BLaER1 treated with 17β-estradiol and CSF1 and Interleukin-3, amounts not matched to agents 10 nM and 100 nM (cell line): ENCODE results near the gene CEP104.

Experiments used
- H3K27ac ChIP-seq, 11 experiments: shearing (Covaris generic); formaldehyde crosslinking; 2 replicates each; pipeline ENCODE4 v1.8.1; 2022
- H3K27me3 ChIP-seq, 11 experiments: shearing (Covaris generic); formaldehyde crosslinking; 2 replicates each; pipeline ENCODE4 v1.8.1; 2022
- H3K36me3 ChIP-seq, 11 experiments: shearing (Covaris generic); formaldehyde crosslinking; 2 replicates each; pipeline ENCODE4 v1.8.1; 2022
- H3K4me1 ChIP-seq, 10 experiments: shearing (Covaris generic); formaldehyde crosslinking; 2 replicates each; pipeline ENCODE4 v1.8.1; 2022
- H3K4me2 ChIP-seq, 11 experiments: shearing (Covaris generic); formaldehyde crosslinking; 2 replicates each; pipeline ENCODE4 v1.8.1; 2022
- H3K4me3 ChIP-seq, 10 experiments: shearing (Covaris generic); formaldehyde crosslinking; 2 replicates each; pipeline ENCODE4 v1.8.1; 2022
- H3K9ac ChIP-seq, 11 experiments: shearing (Covaris generic); formaldehyde crosslinking; 2 replicates each; pipeline ENCODE4 v1.8.1; 2022
- H3K9me3 ChIP-seq, 11 experiments: shearing (Covaris generic); formaldehyde crosslinking; replicated peaks in 1 of 11; 2 replicates each; pipeline ENCODE4 v1.8.1; 2022
- H4K20me1 ChIP-seq, 11 experiments: shearing (Covaris generic); formaldehyde crosslinking; 2 replicates each; pipeline ENCODE4 v1.8.1; 2022
- Cebpa-rat ChIP-seq, 11 experiments: shearing (Covaris generic); IDR thresholded peaks; 2 replicates each; pipeline ENCODE4 v1.8.1; 2022

Gene CEP104

GRCh38 chr1:3777078-3777547, 79.9 kb downstream of the CEP104 start:
- Histone ChIP-seq H3K4me3 (no peak overlapping the region), H3K27ac (no peak overlapping the region), H3K4me2 (peak overlapping the region; percentile 84 to 98 (median 95); a peak in 20 of 22 replicates), H3K36me3 (peaks cover 33 to 44% (median 40%) of the 10 kb centered on the region in 11 experiments), H3K27me3 (peaks cover 0 to 5% (median 0%) of the 10 kb centered on the region in 11 experiments; a peak in 3 of 22 replicates), H4K20me1 (peaks cover 40 to 92% (median 77%) of the 10 kb centered on the region in 11 experiments; a peak in 21 of 22 replicates), H3K4me1 (peaks cover 52 to 67% (median 63%) of the 10 kb centered on the region in 10 experiments), H3K9me3 (no peaks in the 10 kb centered on the region), H3K9ac (peak overlapping the region in 4 of 11 experiments; percentile 24 to 59 (median 44); a peak in 4 of 22 replicates)
- TF ChIP-seq Cebpa-rat (IDR thresholded peaks at IDR 0.05): no peak

- H3K36me3 ChIP-seq: peaks cover 26 to 37% (median 33%) of the 10 kb centered on the region in 11 experiments
- peaks cover 0 to 5% (median 0%) of the 10 kb centered on the region in 11 experiments; a peak in 3 of 22 replicates for H3K27me3 ChIP-seq
- no peak overlapping the region; a peak in 1 of 20 replicates for H3K4me3 ChIP-seq
- H4K20me1 ChIP-seq: peaks cover 40 to 84% (median 70%) of the 10 kb centered on the region in 11 experiments; a peak in 21 of 22 replicates
- no peaks in the 10 kb centered on the region for H3K9me3 ChIP-seq
- peaks cover 59 to 71% (median 71%) of the 10 kb centered on the region in 10 experiments for H3K4me1 ChIP-seq
- peak overlapping the region in 8 of 11 experiments; percentile 5 to 59 (median 38); a peak in 10 of 22 replicates for H3K9ac ChIP-seq
- H3K27ac ChIP-seq: peak overlapping the region in 1 of 11 experiments; percentile 20; a peak in 1 of 22 replicates
- TF ChIP-seq Cebpa-rat (IDR thresholded peaks at IDR 0.05): no peak
- H3K4me2 ChIP-seq: peak overlapping the region; percentile 84 to 98 (median 95)
Observed at GRCh38 chr1:3776231-3776961, 80.6 kb downstream of the CEP104 start.

- Histone ChIP-seq H3K9ac (peak overlapping the region in 9 of 11 experiments; percentile 5 to 62 (median 38); a peak in 9 of 22 replicates), H3K27ac (peak overlapping the region in 2 of 11 experiments; percentile 11 to 20; a peak in 3 of 22 replicates), H3K27me3 (peaks cover 0 to 5% (median 0%) of the 10 kb centered on the region in 11 experiments; a peak in 3 of 22 replicates), H3K4me3 (peak overlapping the region in 6 of 10 experiments; percentile 16 to 51 (median 25); a peak in 8 of 20 replicates), H3K9me3 (no peaks in the 10 kb centered on the region), H3K4me1 (peaks cover 66 to 79% (median 78%) of the 10 kb centered on the region in 10 experiments), H3K4me2 (peak overlapping the region; percentile 84 to 98 (median 95)), H4K20me1 (peaks cover 40 to 77% (median 67%) of the 10 kb centered on the region in 11 experiments; a peak in 21 of 22 replicates), H3K36me3 (peaks cover 19 to 30% (median 26%) of the 10 kb centered on the region in 11 experiments)
- no peak for TF ChIP-seq Cebpa-rat (IDR thresholded peaks at IDR 0.05)
Observed at GRCh38 chr1:3775490-3776230, 81.4 kb downstream of the CEP104 start.

- Histone ChIP-seq H3K36me3 (peaks cover 12 to 23% (median 19%) of the 10 kb centered on the region in 11 experiments), H4K20me1 (peaks cover 39 to 71% (median 64%) of the 10 kb centered on the region in 11 experiments; a peak in 21 of 22 replicates), H3K4me3 (peak overlapping the region in 6 of 10 experiments; percentile 16 to 51 (median 25); a peak in 8 of 20 replicates), H3K27me3 (peaks cover 0 to 5% (median 0%) of the 10 kb centered on the region in 11 experiments; a peak in 3 of 22 replicates), H3K4me1 (peaks cover 73 to 85% (median 84%) of the 10 kb centered on the region in 10 experiments), H3K9me3 (no peaks in the 10 kb centered on the region), H3K27ac (peak overlapping the region in 2 of 11 experiments; percentile 11 to 16; a peak in 3 of 22 replicates), H3K9ac (peak overlapping the region in 5 of 11 experiments; percentile 5 to 62 (median 39); a peak in 7 of 22 replicates), H3K4me2 (peak overlapping the region; percentile 84 to 98 (median 95))
- TF ChIP-seq Cebpa-rat (IDR thresholded peaks at IDR 0.05): no peak
Observed at GRCh38 chr1:3774946-3775489, 82.0 kb downstream of the CEP104 start.

GRCh38 chr1:3774276-3774945, 82.6 kb downstream of the CEP104 start:
- Histone ChIP-seq H3K36me3 (peaks cover 6 to 17% (median 13%) of the 10 kb centered on the region in 11 experiments), H3K27me3 (peaks cover 0 to 5% (median 0%) of the 10 kb centered on the region in 11 experiments; a peak in 3 of 22 replicates), H3K9ac (peak overlapping the region in 3 of 11 experiments; percentile 18 to 62 (median 31); a peak in 3 of 22 replicates), H3K9me3 (no peaks in the 10 kb centered on the region), H3K4me2 (peak overlapping the region; percentile 84 to 98 (median 95)), H3K4me1 (peaks cover 74 to 91% (median 90%) of the 10 kb centered on the region in 10 experiments), H3K27ac (no peak overlapping the region), H4K20me1 (peaks cover 33 to 65% (median 58%) of the 10 kb centered on the region in 11 experiments; a peak in 21 of 22 replicates), H3K4me3 (no peak overlapping the region)
- TF ChIP-seq Cebpa-rat (IDR thresholded peaks at IDR 0.05): no peak

- Histone ChIP-seq H4K20me1 (peaks cover 27 to 58% (median 51%) of the 10 kb centered on the region in 11 experiments; a peak in 21 of 22 replicates), H3K4me1 (peaks cover 70 to 97% (median 96%) of the 10 kb centered on the region in 10 experiments), H3K4me2 (peak overlapping the region; percentile 84 to 98 (median 94)), H3K27ac (no peak overlapping the region), H3K36me3 (peaks cover 0 to 10% (median 6%) of the 10 kb centered on the region in 11 experiments; a peak in 15 of 22 replicates), H3K9me3 (no peaks in the 10 kb centered on the region), H3K9ac (peak overlapping the region in 2 of 11 experiments; percentile 31 to 56; a peak in 1 of 22 replicates), H3K4me3 (peak overlapping the region in 3 of 10 experiments; percentile 59 to 64 (median 62); a peak in 1 of 20 replicates), H3K27me3 (peaks cover 0 to 5% (median 0%) of the 10 kb centered on the region in 11 experiments; a peak in 3 of 22 replicates)
- TF ChIP-seq Cebpa-rat (IDR thresholded peaks at IDR 0.05): no peak
Observed at GRCh38 chr1:3773572-3774275, 83.3 kb downstream of the CEP104 start.
